ENCODE results near the gene DNAJC7.

GRCh38 chr17:42038221-42038973, 21.2 kb upstream of the DNAJC7 start:
- no peak for TF ChIP-seq CTCF (IDR thresholded peaks at IDR 0.05; ENCODE audit: insufficient read depth, low read length)
- TF ChIP-seq, protein P1, sequence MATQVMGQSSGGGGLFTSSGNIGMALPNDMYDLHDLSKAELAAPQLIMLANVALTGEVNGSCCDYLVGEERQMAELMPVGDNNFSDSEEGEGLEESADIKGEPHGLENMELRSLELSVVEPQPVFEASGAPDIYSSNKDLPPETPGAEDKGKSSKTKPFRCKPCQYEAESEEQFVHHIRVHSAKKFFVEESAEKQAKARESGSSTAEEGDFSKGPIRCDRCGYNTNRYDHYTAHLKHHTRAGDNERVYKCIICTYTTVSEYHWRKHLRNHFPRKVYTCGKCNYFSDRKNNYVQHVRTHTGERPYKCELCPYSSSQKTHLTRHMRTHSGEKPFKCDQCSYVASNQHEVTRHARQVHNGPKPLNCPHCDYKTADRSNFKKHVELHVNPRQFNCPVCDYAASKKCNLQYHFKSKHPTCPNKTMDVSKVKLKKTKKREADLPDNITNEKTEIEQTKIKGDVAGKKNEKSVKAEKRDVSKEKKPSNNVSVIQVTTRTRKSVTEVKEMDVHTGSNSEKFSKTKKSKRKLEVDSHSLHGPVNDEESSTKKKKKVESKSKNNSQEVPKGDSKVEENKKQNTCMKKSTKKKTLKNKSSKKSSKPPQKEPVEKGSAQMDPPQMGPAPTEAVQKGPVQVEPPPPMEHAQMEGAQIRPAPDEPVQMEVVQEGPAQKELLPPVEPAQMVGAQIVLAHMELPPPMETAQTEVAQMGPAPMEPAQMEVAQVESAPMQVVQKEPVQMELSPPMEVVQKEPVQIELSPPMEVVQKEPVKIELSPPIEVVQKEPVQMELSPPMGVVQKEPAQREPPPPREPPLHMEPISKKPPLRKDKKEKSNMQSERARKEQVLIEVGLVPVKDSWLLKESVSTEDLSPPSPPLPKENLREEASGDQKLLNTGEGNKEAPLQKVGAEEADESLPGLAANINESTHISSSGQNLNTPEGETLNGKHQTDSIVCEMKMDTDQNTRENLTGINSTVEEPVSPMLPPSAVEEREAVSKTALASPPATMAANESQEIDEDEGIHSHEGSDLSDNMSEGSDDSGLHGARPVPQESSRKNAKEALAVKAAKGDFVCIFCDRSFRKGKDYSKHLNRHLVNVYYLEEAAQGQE (IDR thresholded peaks at IDR 0.05; ENCODE audit: insufficient replicate concordance, low read depth) = no peak

All from HL-60 (cell line).